NT2/D1 (cell line): Measurements from ENCODE around the gene FBXO39.

Source experiments
- YY1 ChIP-seq: IDR thresholded peaks from 2 replicates; pipeline ENCODE4 v1.6.1; 2011; ENCODE audit not compliant: insufficient read length, insufficient read depth
- ZNF274 ChIP-seq: IDR thresholded peaks from 2 replicates; pipeline ENCODE4 v1.6.1; 2011; ENCODE audit warnings: mild to moderate bottlenecking, low read depth, low read length

DNA sequence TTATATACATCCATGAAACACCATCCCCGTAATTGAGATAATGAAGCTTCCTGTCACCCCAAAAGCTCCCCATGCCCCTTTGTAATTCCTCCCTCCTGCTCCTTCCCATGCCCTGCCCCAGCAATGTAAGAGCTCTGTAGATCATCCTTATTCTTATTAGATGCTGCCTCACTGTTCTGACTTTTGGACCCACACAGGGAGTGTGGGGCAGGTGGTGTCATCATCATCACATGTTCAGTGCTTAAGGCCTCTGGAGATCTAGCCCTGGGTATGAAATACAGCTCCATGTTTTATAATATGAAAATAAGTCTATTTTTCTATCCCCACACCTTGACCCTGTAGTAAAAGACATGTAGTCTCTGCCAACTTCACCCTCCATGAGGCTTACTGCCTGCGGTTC, 18.3 kb upstream of the FBXO39 start:
- TF ChIP-seq ZNF274 (no peak), YY1 (no peak)
